B cell (primary cell): ENCODE measurements around the gene MOB3A.

Source experiments
- EZH2 ChIP-seq: IDR thresholded peaks from 2 replicates; pipeline ENCODE4 v1.6.1; 2012; ENCODE audit warnings: borderline replicate concordance, low read depth, mild to moderate bottlenecking, moderate library complexity, low read length; ENCODE audit not compliant: insufficient read depth, poor library complexity, severe bottlenecking
- TF ChIP-seq, protein P1 (sequence below): fragments of 200-600 bp; IDR thresholded peaks from one replicate; pipeline ENCODE4 v1.8.0; 2022; ENCODE audit warnings: antibody characterized with exemption, mild to moderate bottlenecking

GRCh38 chr19:2119921-2120785, 24.0 kb upstream of the MOB3A start:
- TF ChIP-seq, protein P1, sequence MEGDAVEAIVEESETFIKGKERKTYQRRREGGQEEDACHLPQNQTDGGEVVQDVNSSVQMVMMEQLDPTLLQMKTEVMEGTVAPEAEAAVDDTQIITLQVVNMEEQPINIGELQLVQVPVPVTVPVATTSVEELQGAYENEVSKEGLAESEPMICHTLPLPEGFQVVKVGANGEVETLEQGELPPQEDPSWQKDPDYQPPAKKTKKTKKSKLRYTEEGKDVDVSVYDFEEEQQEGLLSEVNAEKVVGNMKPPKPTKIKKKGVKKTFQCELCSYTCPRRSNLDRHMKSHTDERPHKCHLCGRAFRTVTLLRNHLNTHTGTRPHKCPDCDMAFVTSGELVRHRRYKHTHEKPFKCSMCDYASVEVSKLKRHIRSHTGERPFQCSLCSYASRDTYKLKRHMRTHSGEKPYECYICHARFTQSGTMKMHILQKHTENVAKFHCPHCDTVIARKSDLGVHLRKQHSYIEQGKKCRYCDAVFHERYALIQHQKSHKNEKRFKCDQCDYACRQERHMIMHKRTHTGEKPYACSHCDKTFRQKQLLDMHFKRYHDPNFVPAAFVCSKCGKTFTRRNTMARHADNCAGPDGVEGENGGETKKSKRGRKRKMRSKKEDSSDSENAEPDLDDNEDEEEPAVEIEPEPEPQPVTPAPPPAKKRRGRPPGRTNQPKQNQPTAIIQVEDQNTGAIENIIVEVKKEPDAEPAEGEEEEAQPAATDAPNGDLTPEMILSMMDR, result no peak
- TF ChIP-seq EZH2, result no peak
